Measurements from ENCODE around the gene TUSC2. TPM values are rescaled to one million over a fixed set of nuclear protein-coding genes. Genes with fewer than 3 reads are reported as not detected.

The TUSC2 gene
- total and polyA plus RNA-seq, 2 of the 13 experiments (the other 11 are each of a cell fraction or from before 2014, with no cell fraction given): 36.7 to 39.1 TPM

- TF ChIP-seq WIZ (CRISPR knock-in tag; IDR thresholded peaks at IDR 0.05) (peak; percentile 22; the same call in 1 of the 2 replicates), ETV5 (CRISPR knock-in tag; IDR thresholded peaks at IDR 0.05; ENCODE audit: borderline replicate concordance) (no peak), ATAD3A (CRISPR knock-in tag; IDR thresholded peaks at IDR 0.05) (no peak), ZBTB37 (CRISPR knock-in tag; IDR thresholded peaks at IDR 0.05) (0 out of 2 replicates have a peak, but pooled peaks have one; percentile 35), ZSCAN31 (CRISPR knock-in tag; IDR thresholded peaks at IDR 0.05; ENCODE audit: low read depth) (peak; percentile 73; the same call in 1 of the 2 replicates), ATRX (CRISPR knock-in tag; IDR thresholded peaks at IDR 0.05; ENCODE audit: borderline replicate concordance) (no peak), CENPX (CRISPR knock-in tag; IDR thresholded peaks at IDR 0.05) (no peak), ZNF383 (CRISPR knock-in tag; IDR thresholded peaks at IDR 0.05; ENCODE audit: borderline replicate concordance) (no peak), ZNF747 (CRISPR knock-in tag; IDR thresholded peaks at IDR 0.05; ENCODE audit: borderline replicate concordance) (peak; percentile 3; the same call in 1 of the 2 replicates), REST (IDR thresholded peaks at IDR 0.05; ENCODE audit: borderline replicate concordance in 1 of 2, low read depth in 1 of 2, low read length in 2 of 2) (0 out of 4 replicates have a peak, but pooled peaks of 1 of the 2 experiments have one; percentile 14), ZC3H13 (CRISPR knock-in tag; IDR thresholded peaks at IDR 0.05) (peak; percentile 92), ZFP91 (CRISPR knock-in tag; IDR thresholded peaks at IDR 0.05; ENCODE audit: borderline replicate concordance) (peak; percentile 89), CC2D1A (CRISPR knock-in tag; IDR thresholded peaks at IDR 0.05) (no peak), ZNF644 (CRISPR knock-in tag; IDR thresholded peaks at IDR 0.05; ENCODE audit: low read depth) (no peak), PBX2 (CRISPR knock-in tag; IDR thresholded peaks at IDR 0.05) (no peak), ISL2 (CRISPR knock-in tag; IDR thresholded peaks at IDR 0.05) (0 out of 2 replicates have a peak, but pooled peaks have one; percentile 13), NFE2L1 (CRISPR knock-in tag; IDR thresholded peaks at IDR 0.05; ENCODE audit: borderline replicate concordance) (no peak), ZNF446 (CRISPR knock-in tag; IDR thresholded peaks at IDR 0.05) (peak; percentile 73), ZNF276 (CRISPR knock-in tag; IDR thresholded peaks at IDR 0.05; ENCODE audit: low read depth) (peak; percentile 58; the same call in 1 of the 2 replicates)
Observed at GRCh38 chr3:50337175-50337861, 9.3 kb upstream of the TUSC2 start (continued).

Measured in HepG2 (cell line).